GM12872 (cell line): Measurements from ENCODE around the gene ERP29.

Experiments
- TF ChIP-seq, protein P1 (sequence below): IDR thresholded peaks from 3 replicates; pipeline ENCODE4 v1.5.1; 2011; ENCODE audit warnings: low read depth, mild to moderate bottlenecking, low read length, moderate library complexity; ENCODE audit not compliant: insufficient read depth

The ERP29 gene

DNA sequence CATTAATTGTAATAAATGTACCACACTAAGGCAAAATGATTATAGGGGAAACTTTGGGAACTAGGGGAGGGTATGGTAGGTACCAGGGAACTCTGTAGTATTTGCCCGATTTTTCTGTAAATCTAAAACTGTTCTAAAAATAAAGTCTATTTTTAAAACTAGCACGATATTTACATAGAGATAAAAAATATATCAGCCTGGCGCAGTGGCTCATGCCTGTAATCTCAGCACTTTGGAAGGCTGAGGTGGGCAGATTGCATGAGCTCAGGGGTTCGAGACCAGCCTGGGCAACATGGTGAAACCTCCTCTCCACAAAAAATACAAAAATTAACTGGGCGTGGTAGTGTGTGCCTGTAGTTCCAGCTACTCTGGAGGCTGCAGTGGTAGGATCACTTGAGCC is 32.6 kb upstream of the ERP29 start:
- TF ChIP-seq, protein P1, sequence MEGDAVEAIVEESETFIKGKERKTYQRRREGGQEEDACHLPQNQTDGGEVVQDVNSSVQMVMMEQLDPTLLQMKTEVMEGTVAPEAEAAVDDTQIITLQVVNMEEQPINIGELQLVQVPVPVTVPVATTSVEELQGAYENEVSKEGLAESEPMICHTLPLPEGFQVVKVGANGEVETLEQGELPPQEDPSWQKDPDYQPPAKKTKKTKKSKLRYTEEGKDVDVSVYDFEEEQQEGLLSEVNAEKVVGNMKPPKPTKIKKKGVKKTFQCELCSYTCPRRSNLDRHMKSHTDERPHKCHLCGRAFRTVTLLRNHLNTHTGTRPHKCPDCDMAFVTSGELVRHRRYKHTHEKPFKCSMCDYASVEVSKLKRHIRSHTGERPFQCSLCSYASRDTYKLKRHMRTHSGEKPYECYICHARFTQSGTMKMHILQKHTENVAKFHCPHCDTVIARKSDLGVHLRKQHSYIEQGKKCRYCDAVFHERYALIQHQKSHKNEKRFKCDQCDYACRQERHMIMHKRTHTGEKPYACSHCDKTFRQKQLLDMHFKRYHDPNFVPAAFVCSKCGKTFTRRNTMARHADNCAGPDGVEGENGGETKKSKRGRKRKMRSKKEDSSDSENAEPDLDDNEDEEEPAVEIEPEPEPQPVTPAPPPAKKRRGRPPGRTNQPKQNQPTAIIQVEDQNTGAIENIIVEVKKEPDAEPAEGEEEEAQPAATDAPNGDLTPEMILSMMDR = no peak

DNA sequence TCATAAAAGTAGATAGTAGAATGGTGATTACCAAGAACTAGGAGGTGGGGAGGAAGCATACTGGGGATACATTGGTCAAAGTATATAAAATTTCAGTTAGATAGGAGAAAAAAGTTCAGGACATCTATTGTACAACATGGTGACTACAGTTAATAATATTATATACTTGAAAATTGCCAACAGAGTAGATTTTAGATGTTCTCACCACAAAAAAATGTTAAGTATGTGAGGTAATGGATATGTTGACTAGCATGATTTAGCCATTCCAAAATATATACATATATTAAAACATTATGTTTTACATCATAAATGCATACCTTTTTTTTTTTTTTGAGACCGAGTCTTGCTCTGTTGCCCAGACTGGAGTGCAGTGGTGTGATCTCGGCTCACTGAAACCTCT is 31.2 kb upstream of the ERP29 start:
- TF ChIP-seq, protein P1 = no peak

DNA sequence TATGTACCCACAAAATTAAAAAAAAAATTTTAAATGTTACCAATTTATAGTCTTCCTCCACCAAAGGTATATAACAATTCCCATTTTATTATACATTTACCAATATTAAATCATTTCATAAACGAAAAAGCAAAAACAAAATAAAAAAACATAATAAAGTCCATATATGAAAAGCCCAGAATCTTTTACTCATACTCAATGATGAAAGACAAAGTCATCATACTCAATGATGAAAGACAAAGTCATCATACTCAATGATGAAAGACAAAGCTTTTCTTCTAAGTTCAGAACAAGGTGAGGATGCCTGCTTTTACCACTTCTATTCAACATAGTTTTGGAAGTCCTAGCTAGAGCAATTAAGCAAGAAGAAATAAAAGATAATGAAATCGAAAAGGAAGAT is 28.4 kb upstream of the ERP29 start:
- TF ChIP-seq, protein P1 = no peak

DNA sequence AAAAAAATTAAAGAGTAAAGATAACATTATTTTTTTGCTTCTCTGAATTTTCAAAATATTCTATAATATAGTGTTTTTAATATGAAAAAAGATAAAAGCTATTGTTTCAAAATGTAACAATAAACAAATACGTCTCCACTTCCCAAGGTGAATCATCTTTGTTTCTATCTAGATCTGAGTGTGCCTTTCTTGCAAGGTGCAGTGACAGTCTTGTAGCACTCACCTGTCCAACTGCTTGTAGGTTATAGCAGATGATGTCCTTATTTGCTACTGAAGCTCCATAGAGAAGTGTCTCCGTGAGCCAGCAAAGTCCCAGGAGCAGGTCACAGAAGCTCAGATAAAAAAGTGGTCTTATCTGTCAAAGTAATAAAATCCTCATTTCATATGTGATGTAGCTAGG is 21.7 kb upstream of the ERP29 start:
- TF ChIP-seq, protein P1 = no peak

DNA sequence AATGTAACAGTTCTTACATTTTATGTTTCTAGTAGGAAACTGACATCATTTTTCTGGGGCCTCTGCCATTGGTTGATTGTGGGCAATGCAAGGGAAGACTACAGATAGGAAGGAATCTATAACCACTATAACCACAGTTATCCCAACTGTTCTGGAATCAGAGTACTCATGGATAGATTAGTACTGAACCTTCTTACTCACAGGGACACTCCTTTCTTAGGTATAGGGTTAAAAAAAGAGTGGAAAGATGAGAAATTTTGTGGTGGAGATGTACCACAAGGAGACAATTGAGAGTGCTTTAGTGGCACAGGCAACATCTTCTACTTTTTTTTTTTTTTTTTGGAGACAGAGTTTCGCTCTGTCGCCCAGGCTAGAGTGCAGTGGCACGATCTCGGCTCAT is 21.3 kb upstream of the ERP29 start:
- TF ChIP-seq, protein P1 = no peak

DNA sequence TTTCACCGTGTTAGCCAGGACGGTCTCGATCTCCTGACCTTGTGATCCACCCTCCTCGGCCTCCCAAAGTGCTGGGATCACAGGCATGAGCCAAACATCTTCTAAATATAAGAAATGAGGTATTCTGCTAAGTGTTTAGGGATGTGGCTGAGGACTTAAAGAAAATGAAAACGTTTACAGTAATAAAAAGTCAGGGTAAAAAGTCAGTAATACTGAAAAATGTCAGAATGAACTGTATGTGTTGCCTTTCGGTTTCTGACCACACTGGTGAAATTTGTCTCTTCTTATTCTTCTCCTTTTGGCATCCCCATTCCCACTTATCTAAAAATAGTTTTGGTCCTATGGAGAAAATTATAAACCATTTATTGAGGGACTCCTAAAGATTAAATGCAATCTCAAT is 20.8 kb upstream of the ERP29 start:
- TF ChIP-seq, protein P1 = no peak

DNA sequence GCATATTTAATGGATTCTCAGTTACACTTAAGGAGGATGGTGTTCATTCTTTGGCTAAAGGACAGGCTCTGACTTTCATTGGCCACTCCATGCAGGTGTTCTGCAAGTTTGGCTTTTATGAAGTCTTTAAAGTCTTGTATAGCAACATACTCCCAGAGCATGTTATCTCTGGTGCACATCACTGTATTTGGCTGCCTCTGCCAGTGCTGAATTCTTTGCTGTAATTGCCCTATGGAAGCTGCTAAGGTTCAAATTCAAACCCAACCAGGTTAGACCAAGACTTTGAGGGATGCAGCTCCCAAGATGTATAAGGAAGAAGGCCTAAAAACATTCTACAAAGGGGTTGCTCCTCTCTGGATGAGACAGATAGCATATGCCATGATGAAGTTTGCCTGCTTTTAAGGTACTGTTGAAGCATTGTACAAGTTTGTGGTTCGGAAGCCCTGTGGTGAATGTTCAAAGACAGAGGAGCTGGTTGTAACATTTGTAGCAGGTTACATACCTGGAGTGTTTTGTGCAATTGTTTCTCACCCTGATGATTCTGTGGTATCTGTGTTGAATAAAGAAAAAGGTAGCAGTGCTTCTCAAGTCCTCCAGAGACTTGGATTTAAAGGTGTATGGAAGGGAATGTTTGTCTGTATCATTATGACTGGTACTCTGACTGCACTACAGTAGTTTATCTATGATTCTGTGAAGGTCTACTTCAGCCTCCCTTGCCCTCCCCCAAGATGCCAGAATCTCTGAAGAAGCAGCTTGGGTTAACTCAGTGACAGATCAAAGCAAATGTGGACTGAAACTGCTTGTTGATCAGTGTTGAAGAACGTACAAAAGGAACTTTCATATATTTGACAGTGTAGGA is 19.7 kb upstream of the ERP29 start:
- TF ChIP-seq, protein P1 = no peak
